ENCODE measurements around the gene YY1AP1.
"Not testable (repeated sequence)": the region's sequence is repeated elsewhere in the genome, so short reads cannot be mapped to it uniquely, and the experiment has no call there.

YY1AP1 gene

GRCh38 chr1:155695072-155695471, 6.5 kb upstream of the YY1AP1 start:
- no peak for DNase-seq

GRCh38 chr1:155694167-155694566, 5.6 kb upstream of the YY1AP1 start:
- no peak for DNase-seq

- DNase-seq, result no peak
Observed at GRCh38 chr1:155691992-155692528, 3.5 kb upstream of the YY1AP1 start.

GRCh38 chr1:155689081-155689607, 570 bp upstream of the YY1AP1 start, which contains the start of gene DAP3:
DAP3 (plus strand) TSS chr1:155689091; CDS start chr1:155709780, 20,689 bp downstream.
- DNase-seq, result not testable (repeated sequence)

GRCh38 chr1:155687705-155688323, 760 bp downstream of the YY1AP1 start:
- DNase-seq, result not testable (repeated sequence)

- DNase-seq, result no peak
Observed at GRCh38 chr1:155681776-155682175, 6.8 kb downstream of the YY1AP1 start.

- no peak for DNase-seq
Observed at GRCh38 chr1:155680531-155680930, 8.0 kb downstream of the YY1AP1 start.

- DNase-seq, result not testable (repeated sequence)
Observed at GRCh38 chr1:155678992-155679391, 9.6 kb downstream of the YY1AP1 start.

GRCh38 chr1:155678027-155678426, 10.5 kb downstream of the YY1AP1 start:
- no peak for DNase-seq

- DNase-seq, result no peak
Observed at GRCh38 chr1:155673003-155673402, 15.6 kb downstream of the YY1AP1 start.

- no peak for DNase-seq
Observed at GRCh38 chr1:155671750-155672149, 16.8 kb downstream of the YY1AP1 start.

- DNase-seq, result no peak
Observed at GRCh38 chr1:155669233-155670162, 19.1 kb downstream of the YY1AP1 start.

GRCh38 chr1:155661239-155661638, 27.3 kb downstream of the YY1AP1 start:
- not testable (repeated sequence) for DNase-seq

- no peak for DNase-seq
Observed at GRCh38 chr1:155657463-155657862, 31.1 kb downstream of the YY1AP1 start.

- DNase-seq, result no peak
Observed at GRCh38 chr1:155652951-155653350, 35.6 kb downstream of the YY1AP1 start.

GRCh38 chr1:155651861-155652661, 36.5 kb downstream of the YY1AP1 start:
- no peak for DNase-seq

- DNase-seq, result no peak
Observed at GRCh38 chr1:155650231-155650757, 38.3 kb downstream of the YY1AP1 start.

- DNase-seq, result no peak
Observed at GRCh38 chr1:155649676-155650075, 38.9 kb downstream of the YY1AP1 start.

- no peak for DNase-seq
Observed at GRCh38 chr1:155648207-155649147, 40.1 kb downstream of the YY1AP1 start.

- DNase-seq, result no peak
Observed at GRCh38 chr1:155646307-155646706, 42.3 kb downstream of the YY1AP1 start.

- no peak for DNase-seq
Observed at GRCh38 chr1:155645648-155646047, 42.9 kb downstream of the YY1AP1 start.
